ENCODE measurements around the gene EEF2KMT.
"Not testable (repeated sequence)": the region's sequence is repeated elsewhere in the genome, so short reads cannot be mapped to it uniquely, and the experiment has no call there.

EEF2KMT gene

DNA sequence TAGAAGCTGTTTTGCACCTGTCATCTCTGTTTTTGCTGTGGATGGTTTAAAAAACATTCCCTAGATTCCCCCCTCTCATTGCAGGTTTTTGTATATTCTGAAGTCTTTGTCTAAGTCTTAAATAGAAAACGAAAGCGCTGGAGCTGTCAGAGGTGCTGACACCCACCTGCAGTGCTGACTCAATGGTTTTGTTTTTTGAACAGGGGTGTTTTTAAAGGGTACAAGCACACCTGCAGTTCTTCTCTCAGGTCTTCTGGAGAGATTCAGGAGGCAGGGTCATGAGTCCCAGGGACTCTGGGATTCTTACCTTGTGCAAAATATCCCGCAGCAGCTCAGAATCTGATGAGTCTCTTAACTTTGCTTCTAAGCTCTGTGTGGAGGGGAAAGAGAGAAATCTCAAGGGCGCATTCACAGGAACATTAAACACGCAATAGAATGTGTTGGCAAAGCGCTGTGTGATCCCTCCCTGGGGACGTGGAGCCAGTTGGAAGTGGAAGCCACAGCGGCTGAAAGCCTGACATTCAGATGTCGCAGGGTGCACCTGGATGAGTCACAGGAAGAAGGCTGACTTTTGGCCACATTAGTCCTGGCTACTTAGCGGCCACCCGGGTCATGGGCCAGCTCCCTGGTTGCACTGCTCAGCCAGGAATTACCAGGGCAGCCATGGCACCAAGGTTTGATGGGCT is 2.3 kb downstream of the EEF2KMT start:
- DNase-seq (ENCODE audit: low read depth, low spot score) = not testable (repeated sequence)

DNA sequence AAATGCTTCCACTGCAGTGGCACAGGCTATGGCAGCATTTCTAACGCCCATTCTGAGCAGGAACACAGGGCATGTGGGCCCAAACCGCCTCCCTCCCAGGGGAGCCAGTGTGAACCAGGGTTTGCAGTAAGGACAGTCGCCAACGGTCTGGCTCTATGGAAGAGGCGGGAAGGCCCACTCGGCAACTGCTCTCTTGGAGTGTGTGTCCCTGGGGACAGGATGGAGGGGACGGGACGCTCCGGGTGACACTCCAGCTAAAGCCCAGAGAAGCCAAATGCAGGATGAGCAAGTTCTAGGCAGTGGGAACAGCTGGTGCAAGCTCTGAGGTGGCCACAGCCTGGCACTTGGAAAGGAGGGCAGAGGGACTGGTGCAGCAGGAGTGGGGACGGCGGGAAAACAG is 3.8 kb downstream of the EEF2KMT start:
- DNase-seq (ENCODE audit: low read depth, low spot score) = not testable (repeated sequence)

DNA sequence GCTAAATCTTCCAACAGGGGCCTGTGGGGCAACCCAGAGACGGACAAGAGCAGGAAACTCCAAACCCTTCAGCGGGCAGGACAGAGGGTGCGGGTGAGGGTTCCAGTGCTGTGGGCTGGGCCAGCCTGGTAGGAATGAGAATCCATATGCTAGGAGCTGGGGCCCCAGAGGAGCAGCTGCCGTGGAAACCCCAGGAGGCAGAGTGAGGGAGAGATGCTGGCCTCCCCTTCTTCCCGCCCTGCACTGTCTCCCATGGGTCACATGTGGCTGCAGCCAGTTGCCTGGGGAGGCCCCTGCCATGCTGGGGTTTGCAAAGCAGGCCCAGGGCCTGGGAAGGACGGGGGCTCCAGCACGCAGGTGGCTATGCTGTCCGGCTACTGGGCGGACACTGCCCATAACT is 4.5 kb downstream of the EEF2KMT start:
- DNase-seq (ENCODE audit: low read depth, low spot score) = not testable (repeated sequence)

DNA sequence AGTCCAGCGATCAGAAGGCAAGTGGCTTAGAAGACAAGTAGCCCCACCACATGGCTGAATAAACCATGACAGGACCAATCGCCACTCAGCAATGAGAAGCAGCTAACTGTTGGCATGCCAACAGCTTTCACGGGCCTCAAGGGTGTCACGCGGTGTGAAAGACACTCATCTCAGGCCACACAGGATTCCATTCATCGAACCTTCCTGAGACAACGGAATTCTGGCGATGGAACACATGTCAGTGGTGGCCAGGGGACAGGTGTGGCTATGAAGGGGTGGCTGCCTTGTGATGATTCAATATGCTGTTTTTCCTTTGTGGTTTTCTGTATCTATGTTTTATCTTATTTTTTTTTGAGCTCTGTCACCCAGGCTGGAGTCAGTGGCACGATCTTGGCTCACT is 7.0 kb downstream of the EEF2KMT start:
- not testable (repeated sequence) for DNase-seq (ENCODE audit: low read depth, low spot score)

DNA sequence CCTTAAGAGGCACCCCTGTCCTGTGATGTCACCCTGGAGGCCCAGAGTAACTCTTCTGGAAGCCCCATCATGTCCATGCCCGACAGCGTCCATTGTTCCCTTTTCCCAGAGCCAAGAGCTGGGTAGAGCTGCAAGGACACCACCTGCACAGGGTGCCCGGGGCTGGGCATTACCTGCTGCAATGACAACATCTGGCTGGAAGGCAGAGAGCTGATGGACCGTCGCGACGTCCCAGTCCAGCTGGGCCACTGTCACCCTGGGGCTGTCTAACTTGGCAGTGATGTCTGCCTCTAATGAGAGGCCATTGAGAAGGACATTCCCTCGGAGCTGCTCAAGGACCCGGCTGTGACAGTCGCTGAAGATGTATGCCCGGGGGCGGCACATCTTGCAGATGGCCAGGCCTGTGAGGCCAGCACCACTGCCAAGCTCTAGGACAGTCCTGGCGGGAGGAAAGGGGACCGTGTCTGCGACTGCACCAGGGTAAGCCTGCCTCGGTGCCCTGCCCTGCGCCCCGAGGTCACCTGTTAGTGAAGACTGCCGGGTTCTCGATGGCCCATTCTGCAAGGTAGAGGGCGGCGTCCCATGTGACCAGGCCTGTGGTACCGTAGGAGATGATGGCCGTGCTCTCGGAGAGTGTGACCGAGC is 7.6 kb downstream of the EEF2KMT start:
- DNase-seq (ENCODE audit: low read depth, low spot score) = not testable (repeated sequence)

DNA sequence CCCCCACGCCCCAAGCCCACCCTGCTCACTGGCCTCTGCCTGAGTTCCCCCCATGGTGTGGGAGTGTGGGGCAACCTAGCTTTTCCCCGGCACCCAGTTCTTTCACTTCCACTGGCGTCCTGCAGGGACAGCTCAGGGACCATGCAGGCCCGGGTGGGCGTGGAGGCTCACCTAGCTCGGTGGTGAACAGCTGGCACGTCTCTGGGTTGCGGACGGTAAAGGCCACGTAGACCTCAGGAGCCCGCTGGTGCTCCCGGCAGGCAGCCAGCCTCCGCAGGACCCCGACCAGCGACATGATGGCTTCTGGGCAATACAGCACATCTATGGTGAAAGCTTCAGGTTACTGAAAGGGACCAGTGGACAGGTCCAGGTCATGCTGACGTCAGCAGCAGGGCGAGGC is 8.7 kb downstream of the EEF2KMT start:
- not testable (repeated sequence) for DNase-seq (ENCODE audit: low read depth, low spot score)

DNA sequence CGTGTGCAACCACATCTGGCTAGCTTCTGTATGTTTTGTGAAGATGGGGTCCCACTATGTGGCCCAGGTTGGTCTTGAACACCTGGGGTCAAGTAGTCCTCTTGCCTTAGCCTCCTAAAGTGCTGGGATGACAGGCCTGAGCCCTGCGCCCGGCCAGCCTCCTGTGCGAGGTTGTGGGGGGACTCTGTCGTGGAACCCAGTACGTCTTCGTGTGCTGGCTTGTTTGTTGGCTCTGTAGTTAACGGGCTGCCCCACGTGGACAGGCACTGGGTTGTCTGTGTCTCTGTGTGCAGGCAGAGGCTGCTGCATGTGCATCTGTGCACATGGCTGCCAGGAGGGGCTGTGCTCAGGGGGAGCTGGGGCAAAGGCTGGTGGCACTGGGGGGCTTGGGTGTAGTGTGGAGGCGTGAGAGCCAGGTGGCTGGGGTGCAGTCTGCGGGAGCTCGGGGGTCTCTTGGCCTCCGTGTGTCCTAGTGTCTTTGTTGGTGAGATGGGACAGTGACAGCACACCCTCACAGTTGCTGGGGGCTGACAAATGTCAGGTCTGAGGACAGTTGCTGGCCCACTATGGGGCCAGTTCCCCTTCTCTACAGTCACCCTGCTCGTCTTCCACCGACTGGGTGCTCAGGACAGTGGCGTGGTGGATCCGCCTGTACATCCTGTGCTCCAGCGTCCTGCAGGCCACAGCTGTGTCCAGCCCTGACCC is 9.4 kb downstream of the EEF2KMT start:
- DNase-seq (ENCODE audit: low read depth, low spot score) = not testable (repeated sequence)

DNA sequence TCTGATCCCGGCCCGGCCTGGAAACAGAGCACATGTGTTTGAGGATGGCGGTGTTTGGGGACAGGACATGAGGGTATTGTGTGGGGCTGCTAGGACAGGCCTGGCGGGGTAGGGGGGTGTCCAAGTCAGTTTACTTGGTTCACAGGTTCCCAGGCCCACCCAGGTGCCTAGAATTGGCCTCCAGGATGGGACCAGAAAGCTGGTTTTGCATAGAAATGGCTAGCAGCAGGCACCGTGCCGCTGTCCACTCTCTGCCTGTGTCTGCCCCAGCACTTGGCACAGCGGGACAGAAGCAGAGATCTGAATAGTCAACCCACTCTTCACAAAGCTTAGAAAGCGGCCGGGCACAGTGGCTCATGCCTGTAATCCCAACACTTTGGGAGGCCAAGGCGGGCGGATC is 11.9 kb downstream of the EEF2KMT start:
- not testable (repeated sequence) for DNase-seq (ENCODE audit: low read depth, low spot score)

DNA sequence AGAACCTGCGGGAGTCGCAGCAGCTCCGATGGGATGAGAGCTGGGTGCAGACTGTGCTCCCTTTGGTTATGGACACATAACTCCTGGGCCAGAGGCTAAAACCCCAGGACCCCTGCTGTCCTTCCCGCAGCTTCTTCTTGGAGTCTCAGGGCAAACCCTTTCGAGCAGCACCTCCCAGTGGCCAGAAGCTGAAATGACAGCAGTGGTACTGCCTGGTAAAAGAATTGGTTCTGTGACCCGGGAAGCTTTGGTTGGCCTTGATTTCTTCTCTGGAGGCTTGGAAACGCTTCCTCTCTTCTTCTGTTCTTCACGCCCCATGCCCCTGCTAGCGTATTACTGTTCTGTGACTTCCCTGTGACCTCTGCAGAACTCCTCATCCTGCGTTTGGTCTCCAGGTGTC is 12.8 kb downstream of the EEF2KMT start:
- not testable (repeated sequence) for DNase-seq (ENCODE audit: low read depth, low spot score)

DNA sequence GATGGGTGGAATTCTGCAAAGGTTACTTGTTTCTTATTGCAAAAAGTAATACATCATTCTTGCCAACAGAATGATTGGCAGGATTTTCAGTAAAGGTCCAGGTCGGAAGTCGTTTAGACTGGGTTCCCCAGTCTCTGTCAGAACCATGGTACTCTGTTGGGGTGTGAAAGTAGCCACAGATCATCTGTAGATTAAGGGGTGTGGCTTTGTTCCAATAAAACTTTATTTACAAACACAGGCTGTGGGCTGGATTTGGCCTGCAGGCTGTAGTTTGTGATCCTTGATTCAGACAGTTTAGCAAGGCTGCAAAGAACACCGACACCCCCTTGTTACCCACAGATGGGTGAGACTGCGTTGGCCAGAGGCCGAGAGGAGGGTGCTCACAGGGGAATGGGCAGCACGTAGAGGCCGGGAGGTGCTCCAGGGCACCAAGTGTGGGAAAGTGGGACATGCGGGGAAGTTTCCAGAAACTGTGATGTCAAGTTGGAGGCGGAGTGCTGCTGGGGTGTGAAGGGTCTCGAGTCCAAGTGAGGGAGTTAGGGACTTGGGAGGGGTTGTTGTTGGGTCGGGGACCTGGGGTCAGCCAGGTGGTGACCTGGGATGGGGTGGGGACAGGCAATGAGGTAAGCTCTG is 13.4 kb downstream of the EEF2KMT start:
- DNase-seq (ENCODE audit: low read depth, low spot score) = not testable (repeated sequence)

DNA sequence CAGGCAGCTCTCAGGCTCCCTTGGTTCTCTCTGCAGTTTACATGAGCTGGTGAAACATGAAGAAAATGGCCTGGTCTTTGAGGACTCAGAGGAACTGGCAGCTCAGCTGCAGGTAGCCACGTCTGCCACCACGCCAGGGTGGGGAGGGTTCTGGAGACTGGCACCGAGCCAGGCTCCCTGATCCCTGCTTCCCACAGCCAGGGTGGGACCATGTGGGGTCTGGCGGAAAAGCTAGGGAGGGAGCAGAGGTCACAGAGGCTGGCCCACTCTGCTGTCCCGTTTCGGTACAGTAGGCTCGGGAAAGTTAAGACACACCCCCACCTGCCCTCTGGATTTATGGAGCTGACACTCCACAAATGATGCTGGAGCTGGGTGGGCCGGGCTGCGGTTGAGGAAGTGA is 13.9 kb downstream of the EEF2KMT start:
- not testable (repeated sequence) for DNase-seq (ENCODE audit: low read depth, low spot score)

DNA sequence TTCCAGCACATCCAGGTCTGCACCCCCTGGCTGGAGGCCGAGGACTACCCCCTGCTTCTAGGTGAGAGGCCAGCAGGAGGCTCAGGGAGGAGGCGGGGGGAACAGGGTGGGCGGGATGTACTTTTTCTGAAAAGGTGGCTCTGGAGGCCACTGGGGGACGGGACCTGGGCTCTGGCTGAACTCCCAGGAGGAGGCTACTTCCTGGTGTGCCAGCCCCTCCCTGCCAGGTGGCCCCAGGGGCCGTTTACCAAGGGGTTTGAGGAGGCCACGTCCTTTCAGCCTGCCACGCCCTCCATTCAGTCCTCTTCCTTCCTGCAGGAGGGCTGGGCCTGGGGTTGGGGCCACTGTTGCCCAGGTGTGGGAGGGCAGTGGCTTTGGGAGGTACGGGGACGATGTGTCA is 16.6 kb downstream of the EEF2KMT start:
- DNase-seq (ENCODE audit: low read depth, low spot score) = not testable (repeated sequence)

DNA sequence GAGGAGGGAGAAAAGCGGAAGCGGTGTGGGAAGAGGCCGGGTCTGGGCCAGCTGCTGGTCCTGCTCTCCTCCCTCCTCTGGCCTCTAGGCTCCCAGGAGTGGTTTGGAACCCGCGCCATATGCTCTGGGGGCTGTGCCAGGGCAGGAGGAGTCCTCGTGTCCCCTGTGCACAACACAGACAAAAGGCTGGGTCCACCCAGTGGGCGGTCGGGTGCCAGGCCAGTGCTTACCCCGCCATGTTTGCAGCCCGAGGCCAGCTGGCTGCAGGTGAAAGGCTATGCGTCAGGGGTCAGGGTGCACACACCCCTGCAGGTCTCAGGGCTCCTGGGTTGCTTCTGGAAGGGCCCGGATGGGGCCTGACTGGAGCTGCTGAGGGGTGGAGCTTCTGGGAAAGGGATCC is 17.1 kb downstream of the EEF2KMT start:
- DNase-seq (ENCODE audit: low read depth, low spot score) = not testable (repeated sequence)

DNA sequence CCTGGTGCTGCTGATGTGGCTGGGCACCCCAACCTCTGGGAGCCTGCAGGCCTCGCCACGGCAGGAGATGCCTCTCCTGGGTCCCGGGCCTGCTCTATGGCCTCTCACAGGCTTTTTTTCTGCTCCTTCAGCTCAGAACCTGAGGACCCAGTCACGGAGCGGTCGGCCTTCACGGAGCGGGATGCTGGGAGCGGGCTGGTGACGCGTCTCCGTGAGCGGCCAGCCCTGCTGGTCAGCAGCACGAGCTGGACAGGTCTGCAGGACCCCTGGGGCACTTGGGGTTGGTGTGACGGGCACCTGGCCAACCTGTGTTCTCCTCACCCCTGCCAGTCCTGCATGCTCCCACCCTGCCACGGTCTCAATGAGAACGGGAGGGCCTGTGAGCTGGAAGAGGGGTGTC is 19.0 kb downstream of the EEF2KMT start:
- no peak for DNase-seq (ENCODE audit: low read depth, low spot score)

DNA sequence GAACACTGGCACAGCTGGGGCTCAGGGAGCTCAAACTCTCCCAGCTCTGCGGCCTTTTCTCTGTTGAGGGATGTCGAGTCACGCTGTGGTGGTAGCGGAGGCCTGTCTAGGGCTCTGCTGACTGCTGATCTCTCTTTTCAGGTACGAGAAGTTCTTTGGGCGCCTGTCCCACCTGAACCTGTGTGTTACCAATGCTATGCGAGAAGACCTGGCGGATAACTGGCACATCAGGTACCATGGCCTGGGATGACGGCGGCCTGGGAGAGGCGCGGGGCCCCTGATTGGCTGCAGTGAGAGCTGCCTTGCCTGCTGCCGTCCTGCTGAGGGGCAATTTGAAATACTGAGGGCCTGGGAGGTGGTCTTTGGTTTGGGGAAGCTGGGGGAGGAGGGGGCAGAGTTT is 20.3 kb downstream of the EEF2KMT start:
- no peak for DNase-seq (ENCODE audit: low read depth, low spot score)

DNA sequence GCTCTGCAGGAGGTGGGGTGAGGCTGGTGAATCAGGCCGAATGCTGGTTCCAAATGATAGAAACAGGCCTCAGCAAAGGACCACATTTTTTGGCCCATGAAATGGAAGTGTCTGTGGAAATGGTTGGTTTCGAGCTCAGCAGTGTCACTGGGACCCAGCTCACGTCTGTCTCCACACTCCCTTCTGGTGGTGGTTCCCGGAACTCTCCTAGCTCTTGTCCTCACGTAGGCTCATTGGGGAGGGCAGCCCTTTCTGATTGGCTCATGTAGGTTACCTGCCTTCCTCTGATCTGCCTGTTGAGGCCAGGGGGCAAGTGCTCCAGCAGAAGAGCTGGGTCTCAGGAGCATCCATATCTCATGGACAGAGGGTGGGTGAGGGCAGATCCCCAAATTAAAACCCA is 22.0 kb downstream of the EEF2KMT start:
- DNase-seq (ENCODE audit: low read depth, low spot score) = no peak

DNA sequence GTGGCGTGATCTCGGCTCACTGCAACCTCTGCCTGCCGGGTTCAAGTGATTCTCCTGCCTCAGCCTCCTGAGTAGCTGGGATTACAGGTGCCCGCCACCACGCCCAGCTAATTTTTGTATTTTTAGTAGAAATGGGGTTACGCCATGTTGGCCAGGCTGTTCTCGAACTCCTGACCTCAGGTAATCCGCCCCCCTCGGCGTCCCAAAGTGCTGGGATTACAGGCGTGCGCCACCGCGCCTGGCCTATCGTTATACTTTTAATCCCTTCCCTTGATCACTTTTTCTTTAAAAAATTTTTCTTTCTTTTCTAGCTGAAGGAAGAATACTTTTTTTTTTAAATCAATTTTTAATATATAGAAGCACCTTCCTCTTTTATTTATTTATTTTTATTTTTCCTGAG is 23.8 kb downstream of the EEF2KMT start:
- not testable (repeated sequence) for DNase-seq (ENCODE audit: low read depth, low spot score)

DNA sequence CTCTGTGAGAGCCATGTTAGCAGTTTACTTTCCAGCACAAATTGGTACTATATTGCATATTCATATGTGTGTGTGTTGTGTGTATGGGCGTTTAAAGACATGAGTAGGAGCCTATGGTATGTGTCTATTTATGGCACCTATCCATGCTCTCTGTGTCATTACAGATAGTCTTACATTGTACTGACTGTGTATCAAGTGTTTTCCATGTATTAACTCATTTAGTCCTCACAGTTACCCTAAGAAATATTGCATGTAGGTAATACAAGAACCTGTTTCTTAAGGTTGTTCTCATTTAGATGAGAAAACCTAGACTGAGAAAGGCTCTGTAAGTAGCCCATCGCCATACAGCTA is 24.3 kb downstream of the EEF2KMT start:
- DNase-seq (ENCODE audit: low read depth, low spot score) = no peak

DNA sequence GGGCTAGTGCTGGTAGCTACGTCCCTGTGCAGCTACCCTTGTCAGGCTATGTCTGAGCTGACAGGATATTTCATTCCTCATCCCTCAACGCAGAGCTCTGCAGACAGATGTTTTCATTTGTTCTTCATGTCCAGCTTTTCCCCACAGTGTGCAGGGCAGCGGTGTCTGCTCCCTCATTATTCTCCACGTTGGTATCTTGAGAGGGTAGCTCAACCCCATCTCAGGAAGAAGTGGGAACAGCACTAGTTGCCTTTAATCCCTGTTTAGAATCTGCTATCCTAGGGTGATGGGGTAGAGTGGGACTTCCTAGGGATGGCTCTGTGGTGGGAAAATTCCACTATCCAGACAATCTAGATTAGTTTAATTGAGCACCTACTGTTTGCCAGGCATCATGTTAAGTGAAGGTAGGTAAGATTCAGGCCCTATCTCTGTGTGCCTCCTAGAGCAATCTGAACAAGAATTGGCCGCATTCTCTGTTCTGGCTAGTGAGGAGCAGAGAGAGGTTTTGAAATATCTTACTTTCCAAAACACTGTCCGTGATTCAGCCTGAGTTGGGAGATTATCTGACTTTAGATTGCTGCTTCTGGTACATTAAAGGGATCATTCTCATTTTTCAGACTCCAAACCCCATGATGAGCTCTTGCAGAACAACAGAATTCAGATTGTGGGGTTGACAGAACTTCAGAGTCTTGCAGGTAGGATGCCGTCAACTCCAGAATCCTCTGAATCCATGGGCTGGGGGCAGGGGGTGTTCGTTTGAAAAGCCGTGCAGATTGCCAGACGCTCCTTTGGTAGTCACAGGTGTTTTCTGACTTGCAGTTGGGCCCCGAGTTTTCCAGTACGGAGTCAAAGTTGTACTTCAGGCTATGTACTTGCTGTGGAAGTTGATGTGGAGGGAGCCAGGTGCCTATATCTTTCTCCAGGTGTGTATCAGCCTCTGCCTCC is 25.0 kb downstream of the EEF2KMT start:
- DNase-seq (ENCODE audit: low read depth, low spot score) = no peak

DNA sequence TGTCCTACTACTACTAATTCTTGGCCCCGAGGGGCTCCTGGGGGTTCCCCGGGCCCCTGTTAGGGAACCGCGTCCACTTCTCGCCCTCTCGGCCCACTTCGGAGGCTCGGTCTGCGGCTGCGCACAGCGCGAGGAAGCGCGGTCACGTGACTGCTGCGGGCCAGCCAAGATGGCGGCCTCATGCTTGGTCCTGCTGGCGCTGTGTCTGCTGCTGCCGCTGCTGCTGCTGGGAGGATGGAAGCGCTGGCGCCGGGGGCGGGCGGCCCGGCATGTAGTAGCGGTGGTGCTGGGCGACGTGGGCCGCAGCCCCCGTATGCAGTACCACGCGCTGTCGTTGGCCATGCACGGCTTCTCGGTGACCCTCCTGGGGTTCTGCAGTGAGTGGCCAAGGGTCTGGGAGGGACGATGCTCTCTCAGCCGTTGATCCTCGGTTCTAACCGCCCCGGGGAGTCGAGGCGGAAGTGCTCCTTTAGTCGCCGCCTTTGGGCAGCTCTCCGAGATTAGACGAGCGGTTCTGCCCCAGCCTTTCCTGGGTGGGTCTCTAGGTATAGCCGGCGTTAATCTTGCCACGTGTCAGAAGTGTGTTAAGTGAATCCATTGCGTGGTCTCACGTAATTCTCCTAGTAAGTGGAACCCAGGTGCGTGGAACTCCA is 25.8 kb downstream of the EEF2KMT start, which contains the start of gene ALG1:
Gene ALG1, plus strand, starts transcription at position 163 of the 653 bp plus-strand sequence. Its CDS starts 7 bp downstream, at position 170.
- DNase-seq (ENCODE audit: low read depth, low spot score) = peak; percentile 63

DNA sequence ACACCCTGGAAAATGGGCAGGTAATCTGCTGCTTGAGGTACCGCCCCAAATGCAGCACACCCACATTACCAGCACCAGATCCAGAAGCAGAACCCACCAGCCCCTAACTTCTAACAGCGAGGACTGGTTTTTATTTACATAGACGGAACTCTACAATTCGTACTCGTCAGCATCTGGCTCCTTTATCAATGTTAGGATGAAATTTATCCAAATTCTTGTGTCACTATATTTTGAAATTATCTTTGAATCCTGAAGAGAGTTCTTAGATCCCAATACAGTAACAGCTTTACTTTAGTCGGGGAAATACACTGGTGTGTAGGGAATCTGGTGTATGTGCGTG is 26.3 kb downstream of the EEF2KMT start:
- DNase-seq (ENCODE audit: low read depth, low spot score) = no peak
